CMK (cell line): ENCODE results near the gene PRICKLE3.
A peak's percentile ranks its signal among the peaks of the same experiment; 100 is the strongest.
"Not testable (repeated sequence)": the region's sequence is repeated elsewhere in the genome, so short reads cannot be mapped to it uniquely, and the experiment has no call there.

ENCODE experiments used
- DNase-seq: peaks from one replicate; pipeline ENCODE4 v3.0.0-alpha.2; 2010; ENCODE audit warnings: low read depth

Gene PRICKLE3

GRCh38 chrX:49157194-49157593 is 29.0 kb downstream of the PRICKLE3 start:
- DNase-seq: no peak

GRCh38 chrX:49155900-49156837 is 30.0 kb downstream of the PRICKLE3 start:
- DNase-seq: peak; percentile 86

GRCh38 chrX:49155243-49155899 is 30.8 kb downstream of the PRICKLE3 start:
- DNase-seq: peak; percentile 82

GRCh38 chrX:49153467-49153866 is 32.7 kb downstream of the PRICKLE3 start:
- no peak for DNase-seq

- DNase-seq: not testable (repeated sequence)
These were observed 36.9 kb downstream of the PRICKLE3 start for GRCh38 chrX:49149291-49149690.

- not testable (repeated sequence) for DNase-seq
These were observed 37.6 kb downstream of the PRICKLE3 start for GRCh38 chrX:49148390-49149100.

- no peak for DNase-seq
These were observed 38.2 kb downstream of the PRICKLE3 start for GRCh38 chrX:49147936-49148335.

- DNase-seq: no peak
These were observed 38.9 kb downstream of the PRICKLE3 start for GRCh38 chrX:49147282-49147681.

GRCh38 chrX:49143154-49143553 is 43.0 kb downstream of the PRICKLE3 start:
- DNase-seq: not testable (repeated sequence)

- not testable (repeated sequence) for DNase-seq
These were observed 43.9 kb downstream of the PRICKLE3 start for GRCh38 chrX:49142264-49142663.

GRCh38 chrX:49139713-49140112 is 46.5 kb downstream of the PRICKLE3 start:
- DNase-seq: peak; percentile 43

- no peak for DNase-seq
These were observed 48.7 kb downstream of the PRICKLE3 start for GRCh38 chrX:49137492-49137891.

GRCh38 chrX:49133759-49134158 is 52.4 kb downstream of the PRICKLE3 start:
- no peak for DNase-seq

GRCh38 chrX:49132275-49132674 is 53.9 kb downstream of the PRICKLE3 start:
- not testable (repeated sequence) for DNase-seq

GRCh38 chrX:49129427-49129826 is 56.7 kb downstream of the PRICKLE3 start:
- no peak for DNase-seq

- DNase-seq: not testable (repeated sequence)
These were observed 58.4 kb downstream of the PRICKLE3 start for GRCh38 chrX:49127742-49128258.
